OCI-LY7 (cell line): Measurements from ENCODE around the gene VSIG8. TPM values are rescaled to one million over a fixed set of nuclear protein-coding genes. Genes with fewer than 3 reads are reported as not detected.

Experiments used
- BruUV-seq: library from RNA; stranded (reverse); fragments of 400-500 nt; replicated peaks from 2 replicates; lab custom pipeline; 2021; lab: Mats Ljungman, UMichigan
- CTCF ChIA-PET: fragments of 300-600 bp; sonication (Branson Sonifier 250); formaldehyde crosslinking; loops from one replicate; lab custom pipeline; 2022; ENCODE audit warnings: antibody characterized with exemption; ENCODE audit not compliant: unreplicated experiment; lab: Charles Lee
- POLR2A ChIA-PET: fragments of 300-600 bp; sonication (Branson Sonifier 250); formaldehyde crosslinking; loops from one replicate; lab custom pipeline; 2022; ENCODE audit warnings: antibody characterized with exemption; lab: Charles Lee
- DNase-seq: peaks from one replicate; pipeline ENCODE4 v3.0.0-alpha.2; 2015; ENCODE audit warnings: low spot score
- H2AFZ ChIP-seq: fragments of 200-600 bp; sonication (generic), shearing (Covaris generic); 2 replicates; pipeline ENCODE4 v1.6.1; 2014; ENCODE audit warnings: mild to moderate bottlenecking, antibody characterized with exemption, low read length, moderate library complexity
- H3K27ac ChIP-seq: fragments of 200-600 bp; sonication (generic); 2 replicates; pipeline ENCODE4 v1.5.1; 2014; ENCODE audit warnings: mixed run types, low read depth, mild to moderate bottlenecking, moderate library complexity, low read length, inconsistent platforms; ENCODE audit not compliant: poor library complexity, severe bottlenecking
- H3K36me3 ChIP-seq: fragments of 200-600 bp; sonication (generic); 2 replicates; pipeline ENCODE4 v1.6.1; 2014; ENCODE audit warnings: mild to moderate bottlenecking, antibody characterized with exemption, low read length, moderate library complexity, mixed read lengths; ENCODE audit not compliant: insufficient read depth
- H3K4me1 ChIP-seq: fragments of 200-600 bp; sonication (generic); 2 replicates; pipeline ENCODE4 v1.5.1; 2014; ENCODE audit warnings: mild to moderate bottlenecking, low read length; ENCODE audit not compliant: insufficient read depth, poor library complexity, severe bottlenecking
- H3K4me2 ChIP-seq: fragments of 200-600 bp; sonication (generic); 2 replicates; pipeline ENCODE4 v1.6.1; 2014; ENCODE audit warnings: mild to moderate bottlenecking, low read length
- H3K4me3 ChIP-seq: fragments of 200-600 bp; sonication (generic); 2 replicates; pipeline ENCODE4 v1.5.1; 2014; ENCODE audit warnings: mild to moderate bottlenecking, low read depth, low read length; ENCODE audit not compliant: poor library complexity, severe bottlenecking
- H3K79me2 ChIP-seq: fragments of 200-600 bp; sonication (generic); 2 replicates; pipeline ENCODE4 v1.6.1; 2016; ENCODE audit warnings: low read depth, mild to moderate bottlenecking, low read length, moderate library complexity, mixed read lengths; ENCODE audit not compliant: insufficient read depth
- H3K9me2 ChIP-seq: fragments of 200-600 bp; sonication (generic); 2 replicates; pipeline ENCODE4 v1.6.1; 2016; ENCODE audit warnings: mild to moderate bottlenecking, low read length, mixed read lengths; ENCODE audit not compliant: insufficient read depth
- H3K9me3 ChIP-seq: fragments of 200-600 bp; sonication (generic); 2 replicates; pipeline ENCODE4 v1.6.1; 2014; ENCODE audit warnings: mild to moderate bottlenecking, mixed run types, low read length, mixed read lengths
- H4K20me1 ChIP-seq: fragments of 200-600 bp; sonication (generic); 2 replicates; pipeline ENCODE4 v1.6.1; 2014; ENCODE audit warnings: mild to moderate bottlenecking, antibody characterized with exemption, low read length, moderate library complexity, mixed read lengths; ENCODE audit not compliant: insufficient read depth
- CTCF ChIP-seq: fragments of 200-600 bp; sonication (generic); conservative IDR thresholded peaks from 2 replicates; pipeline ENCODE4 v1.5.1; 2014; ENCODE audit warnings: mild to moderate bottlenecking, antibody characterized with exemption, low read length, moderate library complexity, mixed read lengths
- EZH2phosphoT487 ChIP-seq: fragments of 200-600 bp; sonication (generic); IDR thresholded peaks from 2 replicates; pipeline ENCODE4 v1.6.1; 2018; ENCODE audit warnings: low read depth, borderline replicate concordance, mild to moderate bottlenecking, mixed run types, antibody characterized with exemption, low read length, moderate library complexity, mixed read lengths
- intact Hi-C: fragments of 100-400 bp; cut with micrococcal nuclease; formaldehyde crosslinking; loops from one replicate; pipeline ENCODE4 v1.10.0; 2022; ENCODE audit not compliant: unreplicated experiment
- total RNA-seq, 2 experiments: library from RNA; depleted of rRNA in 1 of 2; stranded (reverse); fragments of >200 nt in 1 of 2; shearing (Covaris generic) in 1 of 2; gene quantifications; 2 replicates each; pipeline ENCODE4 v1.2.3, GENCODE V29; 2014 to 2022

Gene VSIG8
- total RNA-seq, 2 experiments from 2014 or later = not detected

GRCh38 chr1:159847231-159847630 is 15.2 kb downstream of the VSIG8 start:
- CTCF ChIA-PET = no interaction called here
- no peak for TF ChIP-seq EZH2phosphoT487
- no peak for TF ChIP-seq CTCF
- Histone ChIP-seq H3K4me3 (no peak overlapping the region), H2AFZ (no peak overlapping the region), H3K4me2 (no peak overlapping the region), H4K20me1 (no peaks in the 10 kb centered on the region), H3K9me2 (no peaks in the 10 kb centered on the region), H3K4me1 (no peaks in the 10 kb centered on the region), H3K36me3 (no peaks in the 10 kb centered on the region), H3K9me3 (no peaks in the 10 kb centered on the region), H3K79me2 (no peaks in the 10 kb centered on the region), H3K27ac (no peak overlapping the region)
- DNase-seq = no peak
- intact Hi-C loops = no loop called here
- BruUV-seq = no TSS peak
- POLR2A ChIA-PET = no interaction called here

GRCh38 chr1:159845751-159846629 is 16.5 kb downstream of the VSIG8 start:
- H2AFZ ChIP-seq = no peak overlapping the region

More at GRCh38 chr1:159845751-159846629, 16.5 kb downstream of the VSIG8 start:
- H3K4me1 ChIP-seq = no peaks in the 10 kb centered on the region
- TF ChIP-seq EZH2phosphoT487 = no peak
- TF ChIP-seq CTCF = no peak
- H3K27ac ChIP-seq = no peak overlapping the region
- no peaks in the 10 kb centered on the region for H4K20me1 ChIP-seq
- DNase-seq = no peak
- POLR2A ChIA-PET = no interaction called here
- H3K4me2 ChIP-seq = no peak overlapping the region
- H3K4me3 ChIP-seq = no peak overlapping the region
- intact Hi-C loops = no loop called here
- no TSS peak for BruUV-seq
- CTCF ChIA-PET = no interaction called here
- no peaks in the 10 kb centered on the region for H3K9me2 ChIP-seq
- H3K79me2 ChIP-seq = no peaks in the 10 kb centered on the region
- no peaks in the 10 kb centered on the region for H3K9me3 ChIP-seq
- H3K36me3 ChIP-seq = no peaks in the 10 kb centered on the region
